Neural cell (in vitro differentiated cells): ENCODE data around the gene HDAC4. TPM values are rescaled to one million over a fixed set of nuclear protein-coding genes. Genes with fewer than 3 reads are reported as not detected.

ENCODE experiments used
- H2AFZ ChIP-seq: fragments of 200-600, 300-800 bp; sonication (generic), shearing (Covaris generic); 2 replicates; pipeline ENCODE4 v1.6.0; 2014; ENCODE audit warnings: low read depth, mild to moderate bottlenecking, antibody characterized with exemption, low read length, moderate library complexity
- H3F3A ChIP-seq: fragments of 200-600 bp; shearing (Covaris generic); 2 replicates; pipeline ENCODE4 v1.6.1; 2016; ENCODE audit warnings: mild to moderate bottlenecking, moderate library complexity, mixed read lengths, antibody characterized with exemption, low read length; ENCODE audit not compliant: insufficient read depth, poor library complexity, severe bottlenecking
- H3K27ac ChIP-seq: fragments of 200-600, 300-800 bp; sonication (generic), shearing (Covaris generic); 2 replicates; pipeline ENCODE4 v1.5.1; 2014; ENCODE audit warnings: mild to moderate bottlenecking, low read length, moderate library complexity
- H3K27me3 ChIP-seq: fragments of 300-800, 200-600 bp; sonication (generic), shearing (Covaris generic); 2 replicates; pipeline ENCODE4 v1.6.0; 2014; ENCODE audit warnings: mild to moderate bottlenecking, low read depth, low read length, moderate library complexity; ENCODE audit not compliant: insufficient read depth
- H3K36me3 ChIP-seq: fragments of 300-800, 200-600 bp; sonication (generic), shearing (Covaris generic); 2 replicates; pipeline ENCODE4 v1.5.1; 2014; ENCODE audit warnings: mild to moderate bottlenecking, antibody characterized with exemption, low read length, moderate library complexity; ENCODE audit not compliant: insufficient read depth
- H3K4me2 ChIP-seq: fragments of 300-800, 200-600 bp; sonication (generic), shearing (Covaris generic); 2 replicates; pipeline ENCODE4 v1.6.0; 2014; ENCODE audit warnings: mild to moderate bottlenecking, low read length
- H3K4me3 ChIP-seq: fragments of 300-800, 200-600 bp; sonication (generic), shearing (Covaris generic); 2 replicates; pipeline ENCODE4 v1.5.1; 2014; ENCODE audit warnings: mild to moderate bottlenecking, low read length, moderate library complexity
- H3K79me2 ChIP-seq: fragments of 200-600 bp; shearing (Covaris generic); replicated peaks from 2 replicates; pipeline ENCODE4 v1.6.0; 2014; ENCODE audit warnings: mild to moderate bottlenecking, low read length, moderate library complexity; ENCODE audit not compliant: insufficient read depth
- H3K9ac ChIP-seq: fragments of 300-800, 200-600 bp; sonication (generic), shearing (Covaris generic); 2 replicates; pipeline ENCODE4 v1.6.1; 2016; ENCODE audit warnings: mild to moderate bottlenecking, low read length, mixed read lengths
- H3K9me2 ChIP-seq: fragments of 200-600 bp; shearing (Covaris generic); 2 replicates; pipeline ENCODE4 v1.6.1; 2016; ENCODE audit warnings: mild to moderate bottlenecking, low read length, mixed read lengths; ENCODE audit not compliant: insufficient read depth
- H3K9me3 ChIP-seq: fragments of 200-600, 300-800 bp; sonication (generic), shearing (Covaris generic); 2 replicates; pipeline ENCODE4 v1.6.1; 2016; ENCODE audit warnings: mild to moderate bottlenecking, mixed run types, low read length, moderate library complexity, mixed read lengths
- H4K20me1 ChIP-seq: fragments of 200-600 bp; shearing (Covaris generic); 2 replicates; pipeline ENCODE4 v1.6.1; 2016; ENCODE audit warnings: mild to moderate bottlenecking, mixed run types; ENCODE audit not compliant: insufficient read depth
- CTCF ChIP-seq: fragments of 450-650 bp; IDR thresholded peaks from 2 replicates; pipeline ENCODE4 v1.5.1; 2014; ENCODE audit warnings: antibody characterized with exemption, mild to moderate bottlenecking, moderate library complexity; ENCODE audit not compliant: poor library complexity, severe bottlenecking
- EP300 ChIP-seq: fragments of 450-650 bp; conservative IDR thresholded peaks from 2 replicates; pipeline ENCODE4 v1.6.1; 2014; ENCODE audit warnings: antibody characterized with exemption, mild to moderate bottlenecking, moderate library complexity; ENCODE audit not compliant: poor library complexity, severe bottlenecking
- EZH2 ChIP-seq: fragments of 200-600, 300-800 bp; shearing (Covaris generic), sonication (generic); IDR thresholded peaks from 2 replicates; pipeline ENCODE4 v1.6.1; 2014; ENCODE audit warnings: antibody characterized with exemption, low read length, borderline replicate concordance, mild to moderate bottlenecking; ENCODE audit not compliant: insufficient read depth, poor library complexity, severe bottlenecking
- MXI1 ChIP-seq: fragments of 450-650 bp; conservative IDR thresholded peaks from 2 replicates; pipeline ENCODE4 v1.6.1; 2014; ENCODE audit warnings: antibody characterized with exemption, mild to moderate bottlenecking; ENCODE audit not compliant: poor library complexity, severe bottlenecking
- POLR2AphosphoS5 ChIP-seq: IDR thresholded peaks from 2 replicates; pipeline ENCODE4 v1.6.1; 2012
- RAD21 ChIP-seq: fragments of 450-650 bp; conservative IDR thresholded peaks from 2 replicates; pipeline ENCODE4 v1.6.1; 2014; ENCODE audit warnings: antibody characterized with exemption, mild to moderate bottlenecking, moderate library complexity
- REST ChIP-seq: IDR thresholded peaks from 2 replicates; pipeline ENCODE4 v1.6.1; 2012; ENCODE audit warnings: borderline replicate concordance
- SMC3 ChIP-seq: fragments of 450-650 bp; conservative IDR thresholded peaks from 2 replicates; pipeline ENCODE4 v1.6.1; 2014; ENCODE audit warnings: antibody characterized with exemption, mild to moderate bottlenecking, moderate library complexity; ENCODE audit not compliant: poor library complexity
- TAF1 ChIP-seq: IDR thresholded peaks from 2 replicates; pipeline ENCODE4 v1.6.1; 2012; ENCODE audit warnings: low read depth
- polyA plus RNA-seq: library from polyadenylated mRNA; depleted of rRNA; stranded (reverse); fragments of >200 nt; gene quantifications from 2 replicates; pipeline ENCODE4 v1.2.3, GENCODE V29; 2014

HDAC4 gene
- polyA plus RNA-seq, 1 donor from 2014 or later, result 3.4 TPM

- H3F3A ChIP-seq, result no peaks in the 10 kb centered on the region
- no peak overlapping the region for H3K9ac ChIP-seq
- TF ChIP-seq MXI1 (no peak), EP300 (no peak), CTCF (no peak), POLR2AphosphoS5 (no peak), RAD21 (no peak), EZH2 (no peak), TAF1 (no peak)
- H3K79me2 ChIP-seq, result peaks cover 42% of the 10 kb centered on the region
- H3K9me3 ChIP-seq, result no peaks in the 10 kb centered on the region
- no peaks in the 10 kb centered on the region for H4K20me1 ChIP-seq
- no peaks in the 10 kb centered on the region for H3K9me2 ChIP-seq
- H3K36me3 ChIP-seq, result peaks cover 3% of the 10 kb centered on the region
- H3K27me3 ChIP-seq, result no peaks in the 10 kb centered on the region
- no peak overlapping the region for H3K4me3 ChIP-seq
- no peak overlapping the region for H2AFZ ChIP-seq
- H3K4me2 ChIP-seq, result no peak overlapping the region
- H3K27ac ChIP-seq, result no peak overlapping the region
Observed at GRCh38 chr2:239392688-239393387, 8.0 kb downstream of the HDAC4 start.

GRCh38 chr2:239392072-239392357 lies 8.8 kb downstream of the HDAC4 start:
- Histone ChIP-seq H3K9me3 (no peaks in the 10 kb centered on the region), H3K9me2 (no peaks in the 10 kb centered on the region), H3F3A (no peaks in the 10 kb centered on the region), H4K20me1 (no peaks in the 10 kb centered on the region), H3K9ac (no peak overlapping the region), H3K4me3 (no peak overlapping the region), H3K4me2 (no peak overlapping the region), H3K79me2 (peaks cover 37% of the 10 kb centered on the region), H2AFZ (no peak overlapping the region), H3K36me3 (peaks cover 3% of the 10 kb centered on the region), H3K27me3 (no peaks in the 10 kb centered on the region), H3K27ac (no peak overlapping the region)
- TF ChIP-seq SMC3 (no peak), REST (no peak), MXI1 (no peak), EZH2 (no peak), TAF1 (no peak), RAD21 (no peak), CTCF (no peak), EP300 (no peak), POLR2AphosphoS5 (no peak)
